Tibial nerve (tissue), 4 donors: Measurements from ENCODE around the gene OR2AE1. TPM values are rescaled to one million over a fixed set of nuclear protein-coding genes. Genes with fewer than 3 reads are reported as not detected.

Experiments used
- DNase-seq, 2 donors: peaks; one replicate each; pipeline ENCODE4 v3.0.0-alpha.2; 2019; ENCODE audit warnings: low spot score in 2 of 2
- H3K27ac ChIP-seq, 4 donors: fragments of 200-600 bp; sonication (generic) in 3 of 4; one replicate each; pipeline ENCODE4 v1.5.1; 2017 to 2019; ENCODE audit warnings: mild to moderate bottlenecking in 1 of 4
- H3K27me3 ChIP-seq, 2 donors: fragments of 200-600 bp; sonication (generic) in 1 of 2; one replicate each; pipeline versions ENCODE4 v1.5.1 to v1.6.0; 2017 to 2019
- H3K36me3 ChIP-seq, 3 donors: fragments of 200-600 bp; sonication (generic); one replicate each; pipeline ENCODE4 v1.5.1; 2018 to 2019
- H3K4me1 ChIP-seq, 4 donors: fragments of 200-600 bp; sonication (generic) in 3 of 4; one replicate each; pipeline ENCODE4 v1.5.1; 2017 to 2019
- H3K4me3 ChIP-seq, 4 donors: fragments of 200-600 bp; sonication (generic) in 3 of 4; one replicate each; pipeline ENCODE4 v1.5.1; 2017 to 2019; ENCODE audit warnings: mild to moderate bottlenecking in 1 of 4, moderate library complexity in 1 of 4
- H3K9me3 ChIP-seq, 4 donors: fragments of 200-600 bp; sonication (generic) in 3 of 4; one replicate each; pipeline ENCODE4 v1.5.1; 2017 to 2019
- EP300 ChIP-seq, 2 donors: sonication (generic); formaldehyde crosslinking; IDR thresholded peaks; one replicate each; pipeline ENCODE4 v1.6.1; 2017; ENCODE audit warnings: antibody characterized with exemption in 2 of 2, mild to moderate bottlenecking in 1 of 2
- POLR2A ChIP-seq, 2 donors: fragments of 450-650 bp; IDR thresholded peaks; one replicate each; pipeline ENCODE4 v1.6.1; 2017; ENCODE audit warnings: antibody characterized with exemption in 2 of 2, mild to moderate bottlenecking in 2 of 2, moderate library complexity in 2 of 2
- WGBS, 2 donors: methylation state at CpG; one replicate each; pipeline ENCODE4 v1.1.5; 2018; 5-methylcytosine and 5-hydroxymethylcytosine counted together
- total RNA-seq, 4 donors: library from RNA; depleted of rRNA; stranded (reverse); fragments of >200 nt; gene quantifications; one replicate each; pipeline ENCODE4 v1.1.0, GENCODE V29; 2016
- TF ChIP-seq, protein P1 (sequence below), 5 experiments: fragments of 200-600 bp in 3 of 5; fragments of 450-650 bp in 2 of 5; sonication (generic) in 3 of 5; IDR thresholded peaks; one replicate each; pipeline ENCODE4 v1.5.1; 2016 to 2019; ENCODE audit warnings: antibody characterized with exemption in 5 of 5, mild to moderate bottlenecking in 3 of 5, moderate library complexity in 2 of 5

OR2AE1 gene
- total RNA-seq, 4 donors from 2014 or later = 2.0 TPM; not detected in 3

DNA sequence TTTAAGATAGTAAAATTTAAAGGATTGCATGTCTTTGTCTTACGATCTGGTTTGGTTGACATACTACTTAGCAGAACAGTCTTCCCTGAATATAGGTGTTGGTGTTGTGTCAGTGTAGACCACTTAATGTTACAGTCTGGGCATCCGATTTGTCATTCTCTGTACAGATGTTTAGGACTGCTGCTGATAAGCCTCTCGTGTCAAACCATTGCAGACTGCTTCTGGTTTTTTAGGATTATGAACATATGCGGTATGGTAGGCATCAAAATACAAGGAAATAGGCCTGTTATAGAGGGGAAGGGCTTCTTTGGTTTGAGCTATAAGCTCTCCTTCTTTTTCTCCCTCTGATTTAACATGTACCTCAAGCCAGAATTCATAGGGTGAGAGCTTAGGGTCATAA, 41.6 kb downstream of the OR2AE1 start:
- Histone ChIP-seq H3K27ac (no peak overlapping the region), H3K27me3 (no peaks in the 10 kb centered on the region), H3K36me3 (no peaks in the 10 kb centered on the region), H3K4me1 (peaks cover 0 to 11% (median 3%) of the 10 kb centered on the region in 4 donors), H3K9me3 (no peaks in the 10 kb centered on the region), H3K4me3 (no peak overlapping the region)
- TF ChIP-seq, protein P1, sequence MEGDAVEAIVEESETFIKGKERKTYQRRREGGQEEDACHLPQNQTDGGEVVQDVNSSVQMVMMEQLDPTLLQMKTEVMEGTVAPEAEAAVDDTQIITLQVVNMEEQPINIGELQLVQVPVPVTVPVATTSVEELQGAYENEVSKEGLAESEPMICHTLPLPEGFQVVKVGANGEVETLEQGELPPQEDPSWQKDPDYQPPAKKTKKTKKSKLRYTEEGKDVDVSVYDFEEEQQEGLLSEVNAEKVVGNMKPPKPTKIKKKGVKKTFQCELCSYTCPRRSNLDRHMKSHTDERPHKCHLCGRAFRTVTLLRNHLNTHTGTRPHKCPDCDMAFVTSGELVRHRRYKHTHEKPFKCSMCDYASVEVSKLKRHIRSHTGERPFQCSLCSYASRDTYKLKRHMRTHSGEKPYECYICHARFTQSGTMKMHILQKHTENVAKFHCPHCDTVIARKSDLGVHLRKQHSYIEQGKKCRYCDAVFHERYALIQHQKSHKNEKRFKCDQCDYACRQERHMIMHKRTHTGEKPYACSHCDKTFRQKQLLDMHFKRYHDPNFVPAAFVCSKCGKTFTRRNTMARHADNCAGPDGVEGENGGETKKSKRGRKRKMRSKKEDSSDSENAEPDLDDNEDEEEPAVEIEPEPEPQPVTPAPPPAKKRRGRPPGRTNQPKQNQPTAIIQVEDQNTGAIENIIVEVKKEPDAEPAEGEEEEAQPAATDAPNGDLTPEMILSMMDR (IDR thresholded peaks at IDR 0.05) = no peak
- TF ChIP-seq POLR2A (IDR thresholded peaks at IDR 0.05) = no peak
- no peak for TF ChIP-seq EP300 (IDR thresholded peaks at IDR 0.05)
- no peak for DNase-seq
- 89 to 93% methylated on average over 4 of the region's 4 CpGs for WGBS, 2 donors

DNA sequence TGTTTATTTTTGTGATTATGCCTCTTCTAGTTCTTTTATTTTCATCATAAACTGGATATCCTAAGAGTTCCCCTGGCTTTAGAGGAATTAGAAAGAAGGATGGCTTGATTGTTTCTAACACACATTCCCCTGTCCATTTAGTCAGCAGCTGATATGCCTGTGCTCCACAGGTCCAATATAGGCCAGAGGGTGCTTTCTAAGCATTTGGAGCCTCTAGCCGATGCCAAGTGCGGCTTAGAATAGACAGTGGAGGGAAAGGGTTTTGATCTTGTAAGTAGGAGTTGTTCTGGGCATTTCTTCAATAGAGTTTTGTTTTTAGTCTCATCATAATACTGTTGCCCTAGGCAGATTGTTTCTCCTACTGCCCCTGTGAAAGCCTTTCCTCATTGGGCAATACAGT, 42.5 kb downstream of the OR2AE1 start:
- H3K27ac ChIP-seq = no peak overlapping the region
- H3K9me3 ChIP-seq = no peaks in the 10 kb centered on the region
- WGBS, 2 donors = 57 to 68% methylated on average over 2 of the region's 2 CpGs
- H3K27me3 ChIP-seq = no peaks in the 10 kb centered on the region
- DNase-seq = no peak
- H3K36me3 ChIP-seq = no peaks in the 10 kb centered on the region
- TF ChIP-seq, protein P1 (IDR thresholded peaks at IDR 0.05) = no peak
- TF ChIP-seq POLR2A (IDR thresholded peaks at IDR 0.05) (no peak), EP300 (IDR thresholded peaks at IDR 0.05) (no peak)
- no peak overlapping the region for H3K4me3 ChIP-seq
- H3K4me1 ChIP-seq = peaks cover 0 to 7% (median 3%) of the 10 kb centered on the region in 4 donors

DNA sequence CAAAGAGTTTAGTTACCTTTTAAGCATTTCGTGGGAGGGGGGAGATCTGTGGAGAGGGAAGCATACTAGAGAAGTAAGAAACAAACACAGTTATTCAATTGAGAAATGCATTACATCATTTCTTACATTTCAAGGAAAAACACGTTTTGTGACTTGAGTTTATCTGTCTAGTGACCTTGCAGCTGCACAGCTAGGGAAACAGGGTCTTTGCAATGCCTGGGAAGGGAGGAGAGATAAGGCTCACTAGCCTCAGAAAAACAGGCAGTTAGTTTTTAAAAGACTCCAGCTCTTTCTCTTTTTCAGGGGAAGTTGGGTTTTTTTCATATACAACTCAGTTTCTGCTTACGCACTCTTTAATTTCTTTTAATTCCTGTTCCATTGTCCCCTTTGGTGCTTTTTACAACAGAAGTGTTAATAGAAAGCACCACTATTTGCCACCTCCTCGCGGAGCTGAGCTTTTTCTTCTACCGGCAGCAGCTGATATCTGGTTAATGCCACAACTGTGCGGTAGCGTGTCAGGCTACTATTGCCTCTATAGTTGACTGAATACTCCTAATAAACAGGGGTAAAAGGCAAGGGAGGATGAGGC, 43.5 kb downstream of the OR2AE1 start:
- Histone ChIP-seq H3K27me3 (no peaks in the 10 kb centered on the region), H3K36me3 (no peaks in the 10 kb centered on the region), H3K4me3 (no peak overlapping the region), H3K4me1 (peaks cover 0 to 6% (median 3%) of the 10 kb centered on the region in 4 donors), H3K27ac (no peak overlapping the region), H3K9me3 (no peaks in the 10 kb centered on the region)
- 60 to 63% methylated on average over 8 of the region's 8 CpGs for WGBS, 2 donors
- no peak for TF ChIP-seq POLR2A (IDR thresholded peaks at IDR 0.05)
- TF ChIP-seq, protein P1 (IDR thresholded peaks at IDR 0.05) = no peak
- TF ChIP-seq EP300 (IDR thresholded peaks at IDR 0.05) = no peak
- DNase-seq = no peak

DNA sequence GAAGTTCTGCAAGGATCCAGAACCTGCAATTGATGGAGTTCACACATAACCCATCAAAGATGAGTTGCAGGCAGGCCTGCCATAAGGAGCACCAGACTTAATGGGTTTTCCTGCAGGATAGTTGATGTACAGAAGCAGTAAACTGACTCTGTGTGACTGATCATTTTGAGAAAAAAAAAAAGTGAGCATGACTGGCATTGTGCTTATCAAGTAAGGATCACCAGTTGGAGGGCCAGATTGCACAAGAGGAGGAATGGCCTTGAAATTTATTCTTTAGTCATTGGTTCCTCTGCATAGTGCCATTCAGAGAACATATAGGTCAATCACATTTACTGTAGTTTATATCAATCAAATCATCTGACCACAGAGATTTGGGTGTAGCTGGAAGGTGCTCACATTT, 45.2 kb downstream of the OR2AE1 start:
- Histone ChIP-seq H3K27me3 (no peaks in the 10 kb centered on the region), H3K9me3 (no peaks in the 10 kb centered on the region), H3K4me1 (no peaks in the 10 kb centered on the region), H3K4me3 (no peak overlapping the region), H3K27ac (no peak overlapping the region), H3K36me3 (no peaks in the 10 kb centered on the region)
- TF ChIP-seq POLR2A (IDR thresholded peaks at IDR 0.05) (no peak), EP300 (IDR thresholded peaks at IDR 0.05) (no peak)
- TF ChIP-seq, protein P1 (IDR thresholded peaks at IDR 0.05) = no peak
- no peak for DNase-seq

DNA sequence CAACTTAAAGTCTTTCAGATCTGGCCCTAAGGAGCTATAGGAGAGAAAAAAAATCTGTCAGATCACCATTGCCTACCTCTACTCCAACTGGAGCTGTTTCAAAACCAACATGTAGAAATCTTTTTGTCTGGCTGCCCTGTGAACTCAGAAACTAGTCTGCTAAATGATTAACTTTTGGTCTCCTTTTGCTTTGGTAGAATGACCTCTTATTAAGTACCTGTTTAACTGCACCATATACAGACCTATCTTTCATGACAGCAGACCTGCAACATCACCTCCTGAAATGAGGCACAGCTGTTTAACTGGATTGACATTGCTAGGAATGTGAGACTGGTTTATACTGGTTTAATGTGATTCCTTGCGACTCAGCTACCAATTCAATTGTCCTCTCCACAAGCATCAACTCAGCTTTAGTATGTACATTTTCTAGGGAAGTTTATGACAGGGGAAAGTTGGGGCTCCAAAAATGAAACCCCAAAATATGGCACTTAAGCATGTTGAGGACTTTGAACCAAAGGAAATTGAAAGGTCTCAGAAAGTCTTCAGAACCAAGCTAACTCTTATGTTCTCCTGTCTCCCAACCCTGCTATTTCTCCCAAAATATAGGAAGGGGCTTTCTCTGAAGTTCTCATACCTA, 47.2 kb downstream of the OR2AE1 start:
- H3K27ac ChIP-seq = no peak overlapping the region
- WGBS, 2 donors = 91 to 93% methylated on average over 1 of the region's 1 CpG
- no peaks in the 10 kb centered on the region for H3K27me3 ChIP-seq
- H3K36me3 ChIP-seq = no peaks in the 10 kb centered on the region
- no peaks in the 10 kb centered on the region for H3K9me3 ChIP-seq
- H3K4me3 ChIP-seq = no peak overlapping the region
- TF ChIP-seq EP300 (IDR thresholded peaks at IDR 0.05) (no peak), POLR2A (IDR thresholded peaks at IDR 0.05) (no peak)
- TF ChIP-seq, protein P1 (IDR thresholded peaks at IDR 0.05) = no peak
- DNase-seq = no peak
- peaks cover 0 to 14% (median 3%) of the 10 kb centered on the region in 4 donors for H3K4me1 ChIP-seq
